ENCODE results near the gene TMEM208. TPM values are rescaled to one million over a fixed set of nuclear protein-coding genes. Genes with fewer than 3 reads are reported as not detected.

Gene TMEM208
- total and polyA plus RNA-seq, 4 donors = 22.3 to 140 (median 70.2) TPM

- H3K4me1 ChIP-seq (ENCODE audit: control insufficient read depth in 4 of 4, insufficient read depth in 4 of 4, low read length in 3 of 4) = peaks cover 17 to 52% (median 34%) of the 10 kb centered on the region in 4 donors
- H3K4me3 ChIP-seq (ENCODE audit: low read depth in 1 of 3, low read length in 3 of 3) = no peak overlapping the region
- peaks cover 0 to 13% (median under 1%) of the 10 kb centered on the region in 4 donors for H3K27me3 ChIP-seq (ENCODE audit: control insufficient read depth in 4 of 4, insufficient read depth in 4 of 4, low read length in 3 of 4)
- no peak for TF ChIP-seq YY1 (IDR thresholded peaks at IDR 0.05)
- no peak for TF ChIP-seq RAD21 (IDR thresholded peaks at IDR 0.05)
- no peak for TF ChIP-seq ATF3 (IDR thresholded peaks at IDR 0.05)
- TF ChIP-seq, protein P1, sequence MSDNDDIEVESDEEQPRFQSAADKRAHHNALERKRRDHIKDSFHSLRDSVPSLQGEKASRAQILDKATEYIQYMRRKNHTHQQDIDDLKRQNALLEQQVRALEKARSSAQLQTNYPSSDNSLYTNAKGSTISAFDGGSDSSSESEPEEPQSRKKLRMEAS (IDR thresholded peaks at IDR 0.05) = no peak
- TF ChIP-seq HNF4G (IDR thresholded peaks at IDR 0.05) = no peak
- TF ChIP-seq NR2F2 (IDR thresholded peaks at IDR 0.05) = no peak
- TF ChIP-seq EGR1 (IDR thresholded peaks at IDR 0.05; ENCODE audit: low read depth in 2 of 2) = no peak
- no peak for TF ChIP-seq JUND (IDR thresholded peaks at IDR 0.05)
- TF ChIP-seq REST (IDR thresholded peaks at IDR 0.05) = no peak
- no peak for TF ChIP-seq SP1 (IDR thresholded peaks at IDR 0.05)
- TF ChIP-seq HNF4A (conservative IDR thresholded peaks at IDR 0.05) = no peak
- no peak for TF ChIP-seq RXRA (IDR thresholded peaks at IDR 0.05)
- no peaks in the 10 kb centered on the region for H3K36me3 ChIP-seq (ENCODE audit: control insufficient read depth in 4 of 4, insufficient read depth in 3 of 4, low read depth in 1 of 4, low read length in 3 of 4)
- DNase-seq (ENCODE audit: low spot score) = no peak
- WGBS = 71% methylated on average over 4 of the region's 4 CpGs
- peak overlapping the region; percentile 80 to 88 for H3K27ac ChIP-seq (ENCODE audit: low read depth in 1 of 2, low read length in 2 of 2)
- H3K9me3 ChIP-seq (ENCODE audit: control insufficient read depth in 4 of 4, low read length in 3 of 4) = no peaks in the 10 kb centered on the region
- H3K9ac ChIP-seq (ENCODE audit: low read depth in 1 of 2, low read length in 2 of 2) = no peak overlapping the region
Observed at GRCh38 chr16:67245186-67245585, 18.3 kb downstream of the TMEM208 start.

DNA sequence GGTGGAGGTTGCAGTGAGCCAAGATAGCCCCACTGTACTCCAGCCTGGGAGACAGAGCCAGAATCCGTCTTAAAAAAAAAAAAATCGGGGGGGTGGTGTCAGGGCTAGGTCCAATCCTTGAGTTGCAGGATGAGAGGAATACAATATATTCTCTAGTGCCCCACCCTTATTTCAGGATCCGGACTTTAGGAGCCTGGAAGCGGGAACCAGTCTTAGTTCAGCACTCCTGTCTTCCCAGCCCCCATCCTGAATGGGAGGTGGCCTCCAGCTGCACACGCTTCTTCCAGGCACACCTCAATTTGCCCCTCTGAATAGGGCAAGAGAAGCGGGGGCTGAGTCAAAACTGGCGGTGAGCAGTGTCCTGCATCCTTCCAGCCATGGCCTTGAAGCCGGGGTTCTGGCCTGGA is 18.7 kb downstream of the TMEM208 start:
- Histone ChIP-seq H3K9ac (ENCODE audit: low read depth in 1 of 2, low read length in 2 of 2) (no peak overlapping the region), H3K9me3 (ENCODE audit: control insufficient read depth in 4 of 4, low read length in 3 of 4) (no peaks in the 10 kb centered on the region), H3K4me3 (ENCODE audit: low read depth in 1 of 3, low read length in 3 of 3) (peak overlapping the region in 1 of 3 donors; percentile 59), H3K4me1 (ENCODE audit: control insufficient read depth in 4 of 4, insufficient read depth in 4 of 4, low read length in 3 of 4) (peaks cover 17 to 49% (median 34%) of the 10 kb centered on the region in 4 donors), H3K36me3 (ENCODE audit: control insufficient read depth in 4 of 4, insufficient read depth in 3 of 4, low read depth in 1 of 4, low read length in 3 of 4) (no peaks in the 10 kb centered on the region), H3K27ac (ENCODE audit: low read depth in 1 of 2, low read length in 2 of 2) (peak overlapping the region; percentile 85 to 88), H3K27me3 (ENCODE audit: control insufficient read depth in 4 of 4, insufficient read depth in 4 of 4, low read length in 3 of 4) (peaks cover 0 to 13% (median 1%) of the 10 kb centered on the region in 4 donors)
- 33% methylated on average over 8 of the region's 8 CpGs for WGBS
- no peak for TF ChIP-seq JUND (IDR thresholded peaks at IDR 0.05)
- no peak for TF ChIP-seq RAD21 (IDR thresholded peaks at IDR 0.05)
- no peak for TF ChIP-seq FOXA1 (IDR thresholded peaks at IDR 0.05)
- TF ChIP-seq ATF3 (IDR thresholded peaks at IDR 0.05) = no peak
- no peak for TF ChIP-seq EGR1 (IDR thresholded peaks at IDR 0.05; ENCODE audit: low read depth in 2 of 2)
- no peak for TF ChIP-seq REST (IDR thresholded peaks at IDR 0.05)
- no peak for TF ChIP-seq CTCF (IDR thresholded peaks at IDR 0.05; ENCODE audit: low read depth, low read length, missing input control)
- no peak for TF ChIP-seq TAF1 (conservative IDR thresholded peaks at IDR 0.05)
- no peak for TF ChIP-seq NR2F2 (IDR thresholded peaks at IDR 0.05)
- TF ChIP-seq, protein P1 (IDR thresholded peaks at IDR 0.05) = no peak
- no peak for TF ChIP-seq RXRA (IDR thresholded peaks at IDR 0.05)
- no peak for TF ChIP-seq SP1 (IDR thresholded peaks at IDR 0.05)
- TF ChIP-seq, protein P2, sequence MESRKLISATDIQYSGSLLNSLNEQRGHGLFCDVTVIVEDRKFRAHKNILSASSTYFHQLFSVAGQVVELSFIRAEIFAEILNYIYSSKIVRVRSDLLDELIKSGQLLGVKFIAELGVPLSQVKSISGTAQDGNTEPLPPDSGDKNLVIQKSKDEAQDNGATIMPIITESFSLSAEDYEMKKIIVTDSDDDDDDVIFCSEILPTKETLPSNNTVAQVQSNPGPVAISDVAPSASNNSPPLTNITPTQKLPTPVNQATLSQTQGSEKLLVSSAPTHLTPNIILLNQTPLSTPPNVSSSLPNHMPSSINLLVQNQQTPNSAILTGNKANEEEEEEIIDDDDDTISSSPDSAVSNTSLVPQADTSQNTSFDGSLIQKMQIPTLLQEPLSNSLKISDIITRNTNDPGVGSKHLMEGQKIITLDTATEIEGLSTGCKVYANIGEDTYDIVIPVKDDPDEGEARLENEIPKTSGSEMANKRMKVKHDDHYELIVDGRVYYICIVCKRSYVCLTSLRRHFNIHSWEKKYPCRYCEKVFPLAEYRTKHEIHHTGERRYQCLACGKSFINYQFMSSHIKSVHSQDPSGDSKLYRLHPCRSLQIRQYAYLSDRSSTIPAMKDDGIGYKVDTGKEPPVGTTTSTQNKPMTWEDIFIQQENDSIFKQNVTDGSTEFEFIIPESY (IDR thresholded peaks at IDR 0.05) = no peak
- TF ChIP-seq HNF4A (conservative IDR thresholded peaks at IDR 0.05) = no peak
- no peak for TF ChIP-seq FOXA2 (IDR thresholded peaks at IDR 0.05)
- no peak for DNase-seq (ENCODE audit: low spot score)
